Measurements from ENCODE around the gene C3orf33. TPM values are rescaled to one million over a fixed set of nuclear protein-coding genes. Genes with fewer than 3 reads are reported as not detected.

The C3orf33 gene
- total and polyA plus RNA-seq, 9 of the 15 experiments (the other 6 are each of a cell fraction or from before 2014, with no cell fraction given), result 4.1 to 10.2 (median 6.0) TPM

GRCh38 chr3:155744010-155744625 is 62.0 kb downstream of the C3orf33 start (continued):
- TF ChIP-seq ZNF232 (CRISPR knock-in tag; IDR thresholded peaks at IDR 0.05) (no peak), ZC3H8 (IDR thresholded peaks at IDR 0.05) (no peak), NUFIP1 (IDR thresholded peaks at IDR 0.05; ENCODE audit: partially characterized antibody) (no peak), SIN3B (IDR thresholded peaks at IDR 0.05; ENCODE audit: low read depth) (no peak), PRMT5 (CRISPR knock-in tag; IDR thresholded peaks at IDR 0.05) (no peak), NR0B1 (IDR thresholded peaks at IDR 0.05; ENCODE audit: partially characterized antibody) (no peak), RAD21 (CRISPR knock-in tag; conservative IDR thresholded peaks at IDR 0.05 in 1 of 2, IDR thresholded peaks at IDR 0.05 in 1 of 2) (no peak), NRF1 (conservative IDR thresholded peaks at IDR 0.05 in 1 of 2, IDR thresholded peaks at IDR 0.05 in 1 of 2) (peak; percentile 95), SRSF9 (IDR thresholded peaks at IDR 0.05; ENCODE audit: borderline replicate concordance, low read depth, low read length) (no peak), PHF8 (IDR thresholded peaks at IDR 0.05; ENCODE audit: borderline replicate concordance, low read length) (peak; percentile 43; the same call in 1 of the 2 replicates), CXXC5 (CRISPR knock-in tag; IDR thresholded peaks at IDR 0.05) (peak; percentile 14; the same call in 1 of the 2 replicates), TFAP4 (CRISPR knock-in tag; IDR thresholded peaks at IDR 0.05; ENCODE audit: borderline replicate concordance) (no peak), ARID3A (IDR thresholded peaks at IDR 0.05; ENCODE audit: borderline replicate concordance, low read depth, low read length) (no peak), BCL6 (CRISPR knock-in tag; IDR thresholded peaks at IDR 0.05) (no peak), MED1 (CRISPR knock-in tag; IDR thresholded peaks at IDR 0.05; ENCODE audit: borderline replicate concordance) (no peak)
- TF ChIP-seq, protein P1, sequence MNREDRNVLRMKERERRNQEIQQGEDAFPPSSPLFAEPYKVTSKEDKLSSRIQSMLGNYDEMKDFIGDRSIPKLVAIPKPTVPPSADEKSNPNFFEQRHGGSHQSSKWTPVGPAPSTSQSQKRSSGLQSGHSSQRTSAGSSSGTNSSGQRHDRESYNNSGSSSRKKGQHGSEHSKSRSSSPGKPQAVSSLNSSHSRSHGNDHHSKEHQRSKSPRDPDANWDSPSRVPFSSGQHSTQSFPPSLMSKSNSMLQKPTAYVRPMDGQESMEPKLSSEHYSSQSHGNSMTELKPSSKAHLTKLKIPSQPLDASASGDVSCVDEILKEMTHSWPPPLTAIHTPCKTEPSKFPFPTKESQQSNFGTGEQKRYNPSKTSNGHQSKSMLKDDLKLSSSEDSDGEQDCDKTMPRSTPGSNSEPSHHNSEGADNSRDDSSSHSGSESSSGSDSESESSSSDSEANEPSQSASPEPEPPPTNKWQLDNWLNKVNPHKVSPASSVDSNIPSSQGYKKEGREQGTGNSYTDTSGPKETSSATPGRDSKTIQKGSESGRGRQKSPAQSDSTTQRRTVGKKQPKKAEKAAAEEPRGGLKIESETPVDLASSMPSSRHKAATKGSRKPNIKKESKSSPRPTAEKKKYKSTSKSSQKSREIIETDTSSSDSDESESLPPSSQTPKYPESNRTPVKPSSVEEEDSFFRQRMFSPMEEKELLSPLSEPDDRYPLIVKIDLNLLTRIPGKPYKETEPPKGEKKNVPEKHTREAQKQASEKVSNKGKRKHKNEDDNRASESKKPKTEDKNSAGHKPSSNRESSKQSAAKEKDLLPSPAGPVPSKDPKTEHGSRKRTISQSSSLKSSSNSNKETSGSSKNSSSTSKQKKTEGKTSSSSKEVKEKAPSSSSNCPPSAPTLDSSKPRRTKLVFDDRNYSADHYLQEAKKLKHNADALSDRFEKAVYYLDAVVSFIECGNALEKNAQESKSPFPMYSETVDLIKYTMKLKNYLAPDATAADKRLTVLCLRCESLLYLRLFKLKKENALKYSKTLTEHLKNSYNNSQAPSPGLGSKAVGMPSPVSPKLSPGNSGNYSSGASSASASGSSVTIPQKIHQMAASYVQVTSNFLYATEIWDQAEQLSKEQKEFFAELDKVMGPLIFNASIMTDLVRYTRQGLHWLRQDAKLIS (CRISPR knock-in tag; IDR thresholded peaks at IDR 0.05), result peak; percentile 24; the same call in 1 of the 2 replicates
